NCI-H524 treated with DMSO at 0.1 percent for 48 hours (cell line): ENCODE measurements around the gene SUGCT.
A peak's percentile ranks its signal among the peaks of the same experiment; 100 is the strongest.

Experiments used
- DNase-seq: peaks from one replicate; lab custom pipeline; 2025; lab: John Stamatoyannopoulos, UW

SUGCT gene

GRCh38 chr7:40330408-40330807 lies 195.6 kb downstream of the SUGCT start:
- DNase-seq, result no peak

- DNase-seq, result no peak
Observed at GRCh38 chr7:40331915-40332314, 197.1 kb downstream of the SUGCT start.

- DNase-seq, result no peak
Observed at GRCh38 chr7:40332516-40332915, 197.7 kb downstream of the SUGCT start.

- no peak for DNase-seq
Observed at GRCh38 chr7:40341836-40342235, 207.0 kb downstream of the SUGCT start.

- DNase-seq, result no peak
Observed at GRCh38 chr7:40346554-40346953, 211.7 kb downstream of the SUGCT start.

GRCh38 chr7:40348126-40348728 lies 213.4 kb downstream of the SUGCT start:
- DNase-seq, result no peak

GRCh38 chr7:40350100-40350499 lies 215.3 kb downstream of the SUGCT start:
- DNase-seq, result no peak

GRCh38 chr7:40354711-40355110 lies 219.9 kb downstream of the SUGCT start:
- DNase-seq, result no peak

- DNase-seq, result no peak
Observed at GRCh38 chr7:40356312-40356711, 221.5 kb downstream of the SUGCT start.

- DNase-seq, result no peak
Observed at GRCh38 chr7:40356871-40357709, 222.3 kb downstream of the SUGCT start.

- DNase-seq, result no peak
Observed at GRCh38 chr7:40369641-40370277, 235.0 kb downstream of the SUGCT start.

- no peak for DNase-seq
Observed at GRCh38 chr7:40371806-40372440, 237.1 kb downstream of the SUGCT start.

GRCh38 chr7:40374575-40374974 lies 239.8 kb downstream of the SUGCT start:
- DNase-seq, result no peak

- no peak for DNase-seq
Observed at GRCh38 chr7:40380111-40380510, 245.3 kb downstream of the SUGCT start.

- DNase-seq, result no peak
Observed at GRCh38 chr7:40382145-40382544, 247.3 kb downstream of the SUGCT start.

- DNase-seq, result no peak
Observed at GRCh38 chr7:40393660-40394059, 258.9 kb downstream of the SUGCT start.

- DNase-seq, result no peak
Observed at GRCh38 chr7:40394400-40394799, 259.6 kb downstream of the SUGCT start.

GRCh38 chr7:40400525-40400924 lies 265.7 kb downstream of the SUGCT start:
- no peak for DNase-seq

GRCh38 chr7:40401406-40401805 lies 266.6 kb downstream of the SUGCT start:
- DNase-seq, result no peak

- DNase-seq, result no peak
Observed at GRCh38 chr7:40402661-40403060, 267.9 kb downstream of the SUGCT start.

- peak; percentile 8 for DNase-seq
Observed at GRCh38 chr7:40403703-40404476, 269.1 kb downstream of the SUGCT start.

- no peak for DNase-seq
Observed at GRCh38 chr7:40405991-40406390, 271.2 kb downstream of the SUGCT start.
